ENCODE measurements around the gene PPM1K. TPM values are rescaled to one million over a fixed set of nuclear protein-coding genes. Genes with fewer than 3 reads are reported as not detected.

The PPM1K gene
- total RNA-seq: 6.9 and 9.0 TPM in 2 replicates

DNA sequence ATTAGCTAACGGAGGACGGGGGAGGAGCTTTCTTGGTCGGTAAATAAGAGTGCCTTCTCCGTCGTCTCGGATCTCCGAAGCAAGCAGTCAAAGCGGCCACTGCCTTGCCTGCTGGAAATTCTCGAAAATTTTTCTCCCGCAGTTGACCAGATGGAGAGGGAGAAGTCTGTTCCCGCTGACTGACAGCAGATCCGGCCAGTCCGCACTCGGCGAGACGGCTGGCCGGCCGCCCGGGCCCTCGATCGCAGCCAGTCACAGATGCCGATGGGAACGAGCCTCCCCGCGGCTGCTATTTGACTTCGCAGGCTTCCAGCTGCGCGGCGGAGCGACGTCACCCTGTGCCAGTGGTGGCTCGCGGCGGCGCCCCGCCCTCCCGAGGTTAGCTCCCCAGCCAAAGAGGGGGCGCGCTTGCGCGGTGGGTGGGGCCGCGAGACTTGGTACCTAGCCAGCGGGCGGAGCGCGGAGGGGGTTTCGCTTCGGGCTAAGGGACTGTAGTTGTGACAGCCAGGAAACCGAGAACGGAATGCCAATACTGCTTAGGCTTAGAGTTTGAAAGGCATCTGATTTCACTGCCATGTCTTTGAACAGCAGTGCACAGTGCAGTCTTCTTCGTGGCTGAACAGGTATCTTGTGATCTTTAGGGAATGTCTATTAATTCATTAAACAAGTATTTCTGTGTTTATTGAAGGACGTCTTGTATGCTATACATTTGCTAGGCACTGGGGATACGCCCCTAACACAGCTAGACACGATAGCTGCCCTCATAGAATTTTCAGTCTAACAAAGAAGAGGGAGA is at the start of gene PPM1K:
Gene PPM1K (minus strand): TSS at position 123 of the 796 bp plus-strand sequence. CDS start 5,978 bp downstream, outside the sequence.

Small RNA genes lying within 50 kb of the gene (small RNA-seq; reads per million reads assigned to genes)
- gene RF00019: not detected
- gene RNU6-1298P: not detected

Other genes starting within 250 kb of the PPM1K start
- 36.7 and 40.2 TPM in 2 replicates for gene ABCG2, start 125.9 kb downstream of the PPM1K start, total RNA-seq
- 3.9 and 6.7 TPM in 2 replicates for gene HERC6, start 94.3 kb upstream of the PPM1K start, total RNA-seq
- 1.1 and 2.0 TPM in 2 replicates for gene HERC5, start 172.6 kb upstream of the PPM1K start, total RNA-seq
- gene PYURF, start 239.2 kb upstream of the PPM1K start, total RNA-seq: 63.0 and 82.0 TPM in 2 replicates